Measurements from ENCODE around the gene DMRT3. TPM values are rescaled to one million over a fixed set of nuclear protein-coding genes. Genes with fewer than 3 reads are reported as not detected.

DMRT3 gene
- total and polyA plus RNA-seq, 2 donors (not counting 1 experiment from before 2014, with no cell fraction given): not detected

- Histone ChIP-seq H3K36me3 (ENCODE audit: control insufficient read depth, insufficient read depth, low read length) (no peaks in the 10 kb centered on the region), H3K4me2 (ENCODE audit: extremely low read depth, insufficient read depth, low read length) (no peak overlapping the region), H3K27ac (ENCODE audit: insufficient read depth, low read length) (no peak overlapping the region), H3K27me3 (ENCODE audit: control insufficient read depth, insufficient read depth, low read length) (peaks cover 66% of the 10 kb centered on the region), H2AFZ (ENCODE audit: low read length) (no peak overlapping the region), H3K9ac (ENCODE audit: insufficient read depth, low read length) (no peak overlapping the region), H3K79me2 (ENCODE audit: control insufficient read depth, insufficient read depth, low read length) (no peaks in the 10 kb centered on the region), H4K20me1 (ENCODE audit: control insufficient read depth, extremely low read depth, insufficient read depth, low read length) (no peaks in the 10 kb centered on the region), H3K4me1 (ENCODE audit: control insufficient read depth, extremely low read depth, insufficient read depth, low read length) (no peaks in the 10 kb centered on the region), H3K4me3 (replicated peaks in 1 of 4; ENCODE audit: control extremely low read depth in 1 of 4, insufficient read depth in 1 of 4, low read depth in 3 of 4, low read length in 4 of 4) (no peak overlapping the region), H3K9me3 (ENCODE audit: control insufficient read depth, insufficient read depth, low read depth, low read length) (no peaks in the 10 kb centered on the region)
- DNase-seq (ENCODE audit: low read depth in 2 of 2): no peak
- TF ChIP-seq, protein P1, sequence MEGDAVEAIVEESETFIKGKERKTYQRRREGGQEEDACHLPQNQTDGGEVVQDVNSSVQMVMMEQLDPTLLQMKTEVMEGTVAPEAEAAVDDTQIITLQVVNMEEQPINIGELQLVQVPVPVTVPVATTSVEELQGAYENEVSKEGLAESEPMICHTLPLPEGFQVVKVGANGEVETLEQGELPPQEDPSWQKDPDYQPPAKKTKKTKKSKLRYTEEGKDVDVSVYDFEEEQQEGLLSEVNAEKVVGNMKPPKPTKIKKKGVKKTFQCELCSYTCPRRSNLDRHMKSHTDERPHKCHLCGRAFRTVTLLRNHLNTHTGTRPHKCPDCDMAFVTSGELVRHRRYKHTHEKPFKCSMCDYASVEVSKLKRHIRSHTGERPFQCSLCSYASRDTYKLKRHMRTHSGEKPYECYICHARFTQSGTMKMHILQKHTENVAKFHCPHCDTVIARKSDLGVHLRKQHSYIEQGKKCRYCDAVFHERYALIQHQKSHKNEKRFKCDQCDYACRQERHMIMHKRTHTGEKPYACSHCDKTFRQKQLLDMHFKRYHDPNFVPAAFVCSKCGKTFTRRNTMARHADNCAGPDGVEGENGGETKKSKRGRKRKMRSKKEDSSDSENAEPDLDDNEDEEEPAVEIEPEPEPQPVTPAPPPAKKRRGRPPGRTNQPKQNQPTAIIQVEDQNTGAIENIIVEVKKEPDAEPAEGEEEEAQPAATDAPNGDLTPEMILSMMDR (conservative IDR thresholded peaks at IDR 0.05 in 1 of 2, IDR thresholded peaks at IDR 0.05 in 1 of 2; ENCODE audit: low read depth in 1 of 2, low read length in 2 of 2): no peak
- TF ChIP-seq EZH2 (IDR thresholded peaks at IDR 0.05; ENCODE audit: low read length, missing control alignments): peak; percentile 79
Measured at GRCh38 chr9:970151-970996, 6.1 kb upstream of the DMRT3 start.

- Histone ChIP-seq H3K79me2 (ENCODE audit: control insufficient read depth, insufficient read depth, low read length) (no peaks in the 10 kb centered on the region), H3K9me3 (ENCODE audit: control insufficient read depth, insufficient read depth, low read depth, low read length) (no peaks in the 10 kb centered on the region), H2AFZ (ENCODE audit: low read length) (no peak overlapping the region), H3K36me3 (ENCODE audit: control insufficient read depth, insufficient read depth, low read length) (no peaks in the 10 kb centered on the region), H3K27me3 (ENCODE audit: control insufficient read depth, insufficient read depth, low read length) (peaks cover 81% of the 10 kb centered on the region), H3K4me3 (replicated peaks in 1 of 4; ENCODE audit: control extremely low read depth in 1 of 4, insufficient read depth in 1 of 4, low read depth in 3 of 4, low read length in 4 of 4) (peak overlapping the region in 1 of 4 experiments; percentile 18), H4K20me1 (ENCODE audit: control insufficient read depth, extremely low read depth, insufficient read depth, low read length) (no peaks in the 10 kb centered on the region), H3K4me1 (ENCODE audit: control insufficient read depth, extremely low read depth, insufficient read depth, low read length) (no peaks in the 10 kb centered on the region), H3K27ac (ENCODE audit: insufficient read depth, low read length) (no peak overlapping the region), H3K9ac (ENCODE audit: insufficient read depth, low read length) (no peak overlapping the region), H3K4me2 (ENCODE audit: extremely low read depth, insufficient read depth, low read length) (no peak overlapping the region)
- no peak for TF ChIP-seq EZH2 (IDR thresholded peaks at IDR 0.05; ENCODE audit: low read length, missing control alignments)
- TF ChIP-seq, protein P1 (conservative IDR thresholded peaks at IDR 0.05 in 1 of 2, IDR thresholded peaks at IDR 0.05 in 1 of 2; ENCODE audit: low read depth in 1 of 2, low read length in 2 of 2): no peak
- no peak for DNase-seq (ENCODE audit: low read depth in 2 of 2)
Measured at GRCh38 chr9:971901-972500, 4.5 kb upstream of the DMRT3 start.

GRCh38 chr9:972501-973294 lies 3.8 kb upstream of the DMRT3 start:
- Histone ChIP-seq H3K36me3 (ENCODE audit: control insufficient read depth, insufficient read depth, low read length) (no peaks in the 10 kb centered on the region), H3K4me3 (replicated peaks in 1 of 4; ENCODE audit: control extremely low read depth in 1 of 4, insufficient read depth in 1 of 4, low read depth in 3 of 4, low read length in 4 of 4) (no peak overlapping the region), H3K27me3 (ENCODE audit: control insufficient read depth, insufficient read depth, low read length) (peaks cover 83% of the 10 kb centered on the region), H3K4me2 (ENCODE audit: extremely low read depth, insufficient read depth, low read length) (no peak overlapping the region), H4K20me1 (ENCODE audit: control insufficient read depth, extremely low read depth, insufficient read depth, low read length) (no peaks in the 10 kb centered on the region), H2AFZ (ENCODE audit: low read length) (no peak overlapping the region), H3K79me2 (ENCODE audit: control insufficient read depth, insufficient read depth, low read length) (no peaks in the 10 kb centered on the region), H3K4me1 (ENCODE audit: control insufficient read depth, extremely low read depth, insufficient read depth, low read length) (no peaks in the 10 kb centered on the region), H3K9ac (ENCODE audit: insufficient read depth, low read length) (no peak overlapping the region), H3K27ac (ENCODE audit: insufficient read depth, low read length) (no peak overlapping the region), H3K9me3 (ENCODE audit: control insufficient read depth, insufficient read depth, low read depth, low read length) (no peaks in the 10 kb centered on the region)
- TF ChIP-seq, protein P1 (conservative IDR thresholded peaks at IDR 0.05 in 1 of 2, IDR thresholded peaks at IDR 0.05 in 1 of 2; ENCODE audit: low read depth in 1 of 2, low read length in 2 of 2): no peak
- TF ChIP-seq EZH2 (IDR thresholded peaks at IDR 0.05; ENCODE audit: low read length, missing control alignments): peak; percentile 99
- DNase-seq (ENCODE audit: low read depth in 2 of 2): no peak

All from fibroblast of lung (primary cell).